ENCODE data around the gene CIB1. TPM values are rescaled to one million over a fixed set of nuclear protein-coding genes. Genes with fewer than 3 reads are reported as not detected.

Gene CIB1
- total RNA-seq, 2 experiments from 2014 or later, result 151 to 154 TPM

GRCh38 chr15:90225504-90226234, 8.1 kb downstream of the CIB1 start:
- Mint-ChIP-seq H3K27me3 (no peaks in the 10 kb centered on the region), H3K9me3 (no peaks in the 10 kb centered on the region), H3K4me3 (no peak overlapping the region), H3K27ac (no peak overlapping the region), H3K4me1 (ENCODE audit: low read depth) (peaks cover 16% of the 10 kb centered on the region), H3K36me3 (ENCODE audit: low read depth) (peaks cover 15% of the 10 kb centered on the region)
- DNase-seq (no peak), ATAC-seq (no peak)
- TF ChIP-seq, protein P1, sequence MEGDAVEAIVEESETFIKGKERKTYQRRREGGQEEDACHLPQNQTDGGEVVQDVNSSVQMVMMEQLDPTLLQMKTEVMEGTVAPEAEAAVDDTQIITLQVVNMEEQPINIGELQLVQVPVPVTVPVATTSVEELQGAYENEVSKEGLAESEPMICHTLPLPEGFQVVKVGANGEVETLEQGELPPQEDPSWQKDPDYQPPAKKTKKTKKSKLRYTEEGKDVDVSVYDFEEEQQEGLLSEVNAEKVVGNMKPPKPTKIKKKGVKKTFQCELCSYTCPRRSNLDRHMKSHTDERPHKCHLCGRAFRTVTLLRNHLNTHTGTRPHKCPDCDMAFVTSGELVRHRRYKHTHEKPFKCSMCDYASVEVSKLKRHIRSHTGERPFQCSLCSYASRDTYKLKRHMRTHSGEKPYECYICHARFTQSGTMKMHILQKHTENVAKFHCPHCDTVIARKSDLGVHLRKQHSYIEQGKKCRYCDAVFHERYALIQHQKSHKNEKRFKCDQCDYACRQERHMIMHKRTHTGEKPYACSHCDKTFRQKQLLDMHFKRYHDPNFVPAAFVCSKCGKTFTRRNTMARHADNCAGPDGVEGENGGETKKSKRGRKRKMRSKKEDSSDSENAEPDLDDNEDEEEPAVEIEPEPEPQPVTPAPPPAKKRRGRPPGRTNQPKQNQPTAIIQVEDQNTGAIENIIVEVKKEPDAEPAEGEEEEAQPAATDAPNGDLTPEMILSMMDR (IDR thresholded peaks at IDR 0.05), result no peak
- intact Hi-C loops (cut with micrococcal nuclease), result no loop called here
- POLR2A ChIA-PET, result interaction anchor here (0.6 kb wide), 1 partner anchor 321 kb away, joined by 3 read pairs; no protein-coding TSS in a partner anchor
- CTCF ChIA-PET, result interaction anchor here (1.5 kb wide), 1 partner anchor 83 kb away, joined by 3 read pairs; no protein-coding TSS in a partner anchor

- ATAC-seq, result no peak
- Mint-ChIP-seq H3K9me3 (no peaks in the 10 kb centered on the region), H3K4me1 (ENCODE audit: low read depth) (peaks cover 10% of the 10 kb centered on the region), H3K36me3 (ENCODE audit: low read depth) (peaks cover 12% of the 10 kb centered on the region), H3K27me3 (no peaks in the 10 kb centered on the region), H3K4me3 (no peak overlapping the region), H3K27ac (no peak overlapping the region)
- TF ChIP-seq, protein P1 (IDR thresholded peaks at IDR 0.05), result no peak
- CTCF ChIA-PET, result interaction anchor here (1.5 kb wide), 1 partner anchor 82 kb away, joined by 3 read pairs; no protein-coding TSS in a partner anchor
- intact Hi-C loops (cut with micrococcal nuclease), result no loop called here
- no peak for DNase-seq
- POLR2A ChIA-PET, result interaction anchor here (0.6 kb wide), 1 partner anchor 320 kb away, joined by 3 read pairs; no protein-coding TSS in a partner anchor
Observed at GRCh38 chr15:90225047-90225446, 8.7 kb downstream of the CIB1 start.

- Mint-ChIP-seq H3K9me3 (no peaks in the 10 kb centered on the region), H3K27me3 (no peaks in the 10 kb centered on the region), H3K36me3 (ENCODE audit: low read depth) (no peaks in the 10 kb centered on the region), H3K27ac (no peak overlapping the region), H3K4me3 (no peak overlapping the region), H3K4me1 (ENCODE audit: low read depth) (peaks cover 2% of the 10 kb centered on the region)
- DNase-seq (no peak), ATAC-seq (no peak)
- intact Hi-C loops (cut with micrococcal nuclease), result no loop called here
- TF ChIP-seq, protein P1 (IDR thresholded peaks at IDR 0.05), result no peak
- ChIA-PET CTCF (no interaction called here), POLR2A (no interaction called here)
Observed at GRCh38 chr15:90223441-90224165, 10.1 kb downstream of the CIB1 start.

DNA sequence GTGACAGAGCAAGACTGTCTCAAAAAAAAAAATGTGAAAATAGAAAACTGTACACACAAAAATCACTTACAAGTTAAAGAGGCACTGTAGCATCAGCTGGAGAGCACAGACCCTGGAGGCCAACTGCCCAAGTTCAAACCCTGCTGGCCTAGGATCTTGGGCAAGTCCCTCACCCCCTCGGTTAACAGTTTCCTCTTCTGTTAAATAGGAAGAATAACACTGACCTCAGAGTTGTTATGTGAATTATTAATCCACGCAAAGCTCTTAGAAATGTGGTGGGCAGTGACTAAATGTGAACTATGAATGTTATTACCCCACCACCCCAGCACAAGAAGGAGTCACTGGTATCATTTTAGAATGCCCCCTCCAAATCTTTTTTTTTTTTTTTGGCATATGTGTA, 11.2 kb downstream of the CIB1 start:
- ChIA-PET CTCF (interaction anchor here (0.6 to 1.9 kb wide), 4 partner anchors 9 to 81 kb away, joined by 3 to 24 read pairs (median 5); partner anchors contain the start of genes CIB1 and GDPGP1), POLR2A (interaction anchor here (0.6 to 1.1 kb wide), 2 partner anchors 8 to 216 kb away, joined by 3 read pairs; no protein-coding TSS in a partner anchor)
- intact Hi-C loops (cut with micrococcal nuclease), result no loop called here
- no peaks in the 10 kb centered on the region for H3K27me3 Mint-ChIP-seq
- H3K9me3 Mint-ChIP-seq, result no peaks in the 10 kb centered on the region
- DNase-seq, result no peak
- ATAC-seq, result no peak
- no peak overlapping the region for H3K4me3 Mint-ChIP-seq
- H3K36me3 Mint-ChIP-seq (ENCODE audit: low read depth), result no peaks in the 10 kb centered on the region
- peaks cover 3% of the 10 kb centered on the region for H3K4me1 Mint-ChIP-seq (ENCODE audit: low read depth)
- H3K27ac Mint-ChIP-seq, result no peak overlapping the region
- TF ChIP-seq, protein P1 (IDR thresholded peaks at IDR 0.05), result no peak
